ENCODE measurements around the gene HSDL1.

Gene HSDL1

DNA sequence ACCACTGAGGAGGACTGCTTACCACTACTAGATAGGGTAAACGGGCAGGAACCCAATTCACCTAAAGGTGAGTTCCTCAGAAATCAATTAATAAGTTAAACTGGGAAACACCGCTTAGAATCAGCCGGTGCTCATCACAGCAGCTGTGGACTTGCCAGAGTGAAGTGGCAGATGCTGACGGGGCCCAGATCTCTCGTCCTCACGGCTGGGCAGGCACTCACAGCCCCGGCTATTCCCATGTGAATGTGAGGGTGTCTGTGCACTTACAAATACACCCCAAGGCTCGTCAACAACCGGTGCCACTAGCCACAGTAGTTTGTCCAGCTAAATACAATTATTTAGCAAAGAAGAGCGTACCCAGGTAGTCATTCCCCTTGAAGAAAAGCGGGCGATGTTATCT is 58.0 kb downstream of the HSDL1 start:
- DNase-seq (ENCODE audit: insufficient read length, low spot score) (no peak), FAIRE-seq (no peak)
- TF ChIP-seq, protein P1, sequence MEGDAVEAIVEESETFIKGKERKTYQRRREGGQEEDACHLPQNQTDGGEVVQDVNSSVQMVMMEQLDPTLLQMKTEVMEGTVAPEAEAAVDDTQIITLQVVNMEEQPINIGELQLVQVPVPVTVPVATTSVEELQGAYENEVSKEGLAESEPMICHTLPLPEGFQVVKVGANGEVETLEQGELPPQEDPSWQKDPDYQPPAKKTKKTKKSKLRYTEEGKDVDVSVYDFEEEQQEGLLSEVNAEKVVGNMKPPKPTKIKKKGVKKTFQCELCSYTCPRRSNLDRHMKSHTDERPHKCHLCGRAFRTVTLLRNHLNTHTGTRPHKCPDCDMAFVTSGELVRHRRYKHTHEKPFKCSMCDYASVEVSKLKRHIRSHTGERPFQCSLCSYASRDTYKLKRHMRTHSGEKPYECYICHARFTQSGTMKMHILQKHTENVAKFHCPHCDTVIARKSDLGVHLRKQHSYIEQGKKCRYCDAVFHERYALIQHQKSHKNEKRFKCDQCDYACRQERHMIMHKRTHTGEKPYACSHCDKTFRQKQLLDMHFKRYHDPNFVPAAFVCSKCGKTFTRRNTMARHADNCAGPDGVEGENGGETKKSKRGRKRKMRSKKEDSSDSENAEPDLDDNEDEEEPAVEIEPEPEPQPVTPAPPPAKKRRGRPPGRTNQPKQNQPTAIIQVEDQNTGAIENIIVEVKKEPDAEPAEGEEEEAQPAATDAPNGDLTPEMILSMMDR (IDR thresholded peaks at IDR 0.05; ENCODE audit: insufficient read depth, missing control alignments) = no peak

- TF ChIP-seq, protein P1 (IDR thresholded peaks at IDR 0.05; ENCODE audit: insufficient read depth, missing control alignments) = no peak
- DNase-seq (ENCODE audit: insufficient read length, low spot score) (no peak), FAIRE-seq (no peak)
These were observed 58.6 kb downstream of the HSDL1 start for GRCh38 chr16:84086341-84086740.

DNA sequence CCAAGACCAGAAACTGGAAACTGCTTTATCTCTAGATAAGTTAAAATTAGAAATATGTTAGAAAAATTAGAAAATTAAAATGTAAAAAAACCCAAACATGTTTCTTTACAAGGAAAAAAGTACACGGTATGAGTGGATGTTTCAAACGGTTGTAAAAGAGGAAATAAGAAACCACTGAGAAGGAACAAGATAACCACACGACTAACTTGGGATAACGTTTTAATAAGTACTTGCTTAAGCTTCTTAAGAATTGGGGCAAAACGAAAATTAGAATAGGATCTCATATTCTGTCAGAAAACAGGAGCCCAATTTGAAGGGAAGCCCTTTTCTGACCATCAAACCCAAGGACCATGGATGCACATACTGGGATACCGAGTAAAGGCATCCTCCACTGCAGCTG is 59.2 kb downstream of the HSDL1 start:
- TF ChIP-seq, protein P1 (IDR thresholded peaks at IDR 0.05; ENCODE audit: insufficient read depth, missing control alignments) = no peak
- DNase-seq (ENCODE audit: insufficient read length, low spot score) = no peak
- FAIRE-seq = no peak

DNA sequence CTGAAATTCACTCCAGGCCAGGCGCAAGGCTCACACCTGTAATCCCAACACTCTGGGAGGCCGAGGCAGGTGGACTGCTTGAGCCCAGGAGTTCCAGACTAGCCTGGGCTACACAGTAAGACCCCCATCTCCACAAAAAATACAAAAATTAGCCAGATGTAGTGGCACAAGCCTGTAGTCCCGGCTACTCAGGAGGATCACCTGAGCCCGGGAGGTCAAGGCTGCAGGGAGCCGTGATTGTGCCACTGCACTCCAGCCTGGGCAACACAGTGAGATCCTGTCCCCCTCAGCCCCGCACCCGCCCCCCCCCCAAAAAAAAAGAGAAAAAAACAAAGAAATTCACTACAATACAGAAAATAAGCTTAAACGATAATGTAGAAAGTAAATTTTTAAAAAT is 59.7 kb downstream of the HSDL1 start:
- TF ChIP-seq, protein P1 (IDR thresholded peaks at IDR 0.05; ENCODE audit: insufficient read depth, missing control alignments) = no peak
- DNase-seq (ENCODE audit: insufficient read length, low spot score) (no peak), FAIRE-seq (no peak)

DNA sequence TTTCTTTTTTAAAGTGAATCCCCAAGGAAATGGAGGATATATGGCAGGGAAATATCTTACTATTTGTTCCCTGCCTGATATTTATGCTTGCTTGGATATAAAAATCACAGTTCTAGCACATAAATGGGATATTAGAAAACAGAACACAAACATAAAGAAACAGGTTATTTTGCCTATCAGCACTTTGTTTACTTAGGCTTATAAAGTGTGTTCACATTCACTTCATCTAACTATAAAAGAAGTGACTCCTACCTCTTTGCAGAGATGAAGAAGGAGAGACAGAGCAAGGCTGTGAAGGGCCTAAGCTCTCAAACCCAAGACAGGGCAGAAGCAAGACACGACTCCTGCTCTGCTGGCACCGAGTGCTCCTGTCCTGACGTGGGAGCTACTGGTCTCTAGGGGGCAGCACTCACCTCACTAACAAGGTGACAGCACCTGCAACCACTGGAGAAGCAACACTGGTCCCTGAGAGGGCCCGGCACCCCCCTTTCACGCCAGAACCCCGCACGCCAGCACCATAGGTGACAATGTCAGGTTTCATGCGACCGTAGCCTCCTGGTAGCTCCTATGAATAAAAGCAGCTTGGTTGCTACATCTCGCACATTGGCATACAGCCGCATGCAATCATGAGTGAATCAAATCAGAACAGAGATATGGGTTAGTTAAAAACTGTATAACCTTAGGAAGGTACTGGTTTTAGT is 60.3 kb downstream of the HSDL1 start:
- TF ChIP-seq, protein P1 (IDR thresholded peaks at IDR 0.05; ENCODE audit: insufficient read depth, missing control alignments) = peak; percentile 76
- DNase-seq (ENCODE audit: insufficient read length, low spot score) (peak; percentile 42), FAIRE-seq (no peak)

GRCh38 chr16:84082835-84083569 is 62.0 kb downstream of the HSDL1 start:
- FAIRE-seq = no peak
- TF ChIP-seq, protein P1 (IDR thresholded peaks at IDR 0.05; ENCODE audit: insufficient read depth, missing control alignments) = no peak
- DNase-seq (ENCODE audit: insufficient read length, low spot score) = no peak

DNA sequence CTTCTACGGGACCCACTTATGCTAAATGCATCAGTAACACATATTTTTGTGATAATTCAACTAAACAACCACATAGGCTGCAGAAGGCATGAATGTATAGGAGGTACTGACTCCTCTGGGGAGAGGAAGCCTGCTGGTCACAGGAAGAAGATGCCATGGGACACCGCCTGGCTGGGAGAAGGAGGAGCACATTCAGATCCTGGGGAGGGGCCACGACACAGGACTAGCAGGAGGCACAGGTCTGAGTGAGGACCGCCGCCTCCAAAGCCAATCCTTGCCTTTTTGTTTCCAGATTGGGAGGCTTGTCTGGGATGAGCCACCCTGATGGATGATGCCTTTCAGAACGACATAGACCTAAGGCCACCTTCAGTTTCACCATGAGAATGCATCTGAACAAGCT is 62.9 kb downstream of the HSDL1 start:
- no peak for DNase-seq (ENCODE audit: insufficient read length, low spot score)
- no peak for FAIRE-seq
- TF ChIP-seq, protein P1 (IDR thresholded peaks at IDR 0.05; ENCODE audit: insufficient read depth, missing control alignments) = no peak

Measured in D721Med (cell line).